Kidney epithelial cell (primary cell): ENCODE results near the gene ITPR3. TPM values are rescaled to one million over a fixed set of nuclear protein-coding genes. Genes with fewer than 3 reads are reported as not detected.

Experiments
- DNase-seq: peaks from one replicate; pipeline ENCODE4 v3.0.0-alpha.2; 2010; ENCODE audit warnings: low read depth
- H3K27me3 ChIP-seq: 2 replicates; pipeline ENCODE4 v1.6.0; 2011; ENCODE audit warnings: low read length; ENCODE audit not compliant: control insufficient read depth, insufficient read depth
- H3K36me3 ChIP-seq: 2 replicates; pipeline ENCODE4 v1.5.1; 2011; ENCODE audit warnings: low read length; ENCODE audit not compliant: control insufficient read depth, insufficient read depth
- H3K4me3 ChIP-seq: 2 replicates; pipeline ENCODE4 v1.5.1; 2011; ENCODE audit warnings: low read depth, mild to moderate bottlenecking, control low read depth, low read length
- CTCF ChIP-seq: IDR thresholded peaks from 2 replicates; pipeline ENCODE4 v1.5.1; 2011; ENCODE audit warnings: mild to moderate bottlenecking, moderate library complexity, low read length, control low read depth, inconsistent platforms; ENCODE audit not compliant: insufficient read depth, poor library complexity, severe bottlenecking
- total RNA-seq: library from RNA; depleted of rRNA; stranded (reverse); fragments of >200 nt; gene quantifications from 2 replicates; pipeline ENCODE4 v1.2.3, GENCODE V29; 2015

ITPR3 gene
- total RNA-seq, 1 donor from 2014 or later: 147 TPM

GRCh38 chr6:33610779-33611732, 10.1 kb upstream of the ITPR3 start:
- no peak for DNase-seq
- Histone ChIP-seq H3K27me3 (no peaks in the 10 kb centered on the region), H3K36me3 (no peaks in the 10 kb centered on the region), H3K4me3 (no peak overlapping the region)
- no peak for TF ChIP-seq CTCF

GRCh38 chr6:33613146-33613794, 7.9 kb upstream of the ITPR3 start:
- Histone ChIP-seq H3K4me3 (no peak overlapping the region), H3K36me3 (no peaks in the 10 kb centered on the region), H3K27me3 (no peaks in the 10 kb centered on the region)
- no peak for DNase-seq
- TF ChIP-seq CTCF: no peak

GRCh38 chr6:33613795-33614168, 7.3 kb upstream of the ITPR3 start:
- H3K4me3 ChIP-seq: no peak overlapping the region
- no peaks in the 10 kb centered on the region for H3K36me3 ChIP-seq
- H3K27me3 ChIP-seq: no peaks in the 10 kb centered on the region
- no peak for TF ChIP-seq CTCF
- no peak for DNase-seq

GRCh38 chr6:33616113-33616512, 5.0 kb upstream of the ITPR3 start:
- no peak for TF ChIP-seq CTCF
- Histone ChIP-seq H3K36me3 (no peaks in the 10 kb centered on the region), H3K4me3 (no peak overlapping the region), H3K27me3 (no peaks in the 10 kb centered on the region)
- no peak for DNase-seq

- no peaks in the 10 kb centered on the region for H3K27me3 ChIP-seq
- no peak for DNase-seq
- TF ChIP-seq CTCF: no peak
- H3K4me3 ChIP-seq: no peak overlapping the region
- H3K36me3 ChIP-seq: no peaks in the 10 kb centered on the region
These were observed 4.2 kb upstream of the ITPR3 start for GRCh38 chr6:33616913-33617312.
